ENCODE measurements around the gene HOXD12. TPM values are rescaled to one million over a fixed set of nuclear protein-coding genes. Genes with fewer than 3 reads are reported as not detected.
A peak's percentile ranks its signal among the peaks of the same experiment; 100 is the strongest.

The HOXD12 gene
- total RNA-seq, 1 donor from 2014 or later = 0.27 TPM

DNA sequence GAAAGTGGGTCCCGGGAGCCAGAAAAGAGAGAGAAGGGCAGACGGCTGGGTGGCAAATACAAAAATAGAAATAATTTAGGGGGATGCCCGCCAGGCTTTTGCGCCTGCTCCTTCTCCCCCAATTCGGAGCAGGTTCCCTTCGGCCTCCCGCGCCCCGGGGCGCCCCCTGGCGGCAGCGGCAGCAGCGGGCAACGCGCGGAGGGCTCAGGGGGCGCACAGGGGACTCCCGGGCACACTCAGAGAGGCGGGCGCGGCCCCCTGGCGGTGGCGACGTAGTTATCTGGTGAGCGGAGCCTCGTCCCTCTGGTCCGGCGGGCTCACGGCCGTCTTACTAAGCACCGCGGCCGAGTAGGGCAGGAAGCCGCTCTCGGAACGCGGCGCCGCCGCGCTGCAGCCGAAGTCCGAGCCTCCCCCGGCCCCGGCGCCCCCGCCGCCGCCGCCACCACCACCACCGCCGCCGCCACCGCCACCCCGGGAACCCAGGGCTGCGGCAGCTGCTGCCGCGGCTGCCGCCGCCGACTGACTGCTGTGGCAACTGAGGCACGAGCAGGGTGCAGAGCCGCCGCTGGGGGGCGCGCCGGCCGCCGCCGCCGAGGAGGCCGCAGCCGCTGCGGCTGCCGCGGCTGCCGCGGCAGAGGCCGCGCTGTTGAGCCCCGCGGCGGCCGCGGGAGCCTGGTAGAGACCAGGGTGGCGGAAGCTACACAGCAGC lies 19.6 kb upstream of the HOXD12 start:
- peaks cover 24% of the 10 kb centered on the region for H3K4me1 Mint-ChIP-seq
- no peak overlapping the region for H3K27ac Mint-ChIP-seq

DNA sequence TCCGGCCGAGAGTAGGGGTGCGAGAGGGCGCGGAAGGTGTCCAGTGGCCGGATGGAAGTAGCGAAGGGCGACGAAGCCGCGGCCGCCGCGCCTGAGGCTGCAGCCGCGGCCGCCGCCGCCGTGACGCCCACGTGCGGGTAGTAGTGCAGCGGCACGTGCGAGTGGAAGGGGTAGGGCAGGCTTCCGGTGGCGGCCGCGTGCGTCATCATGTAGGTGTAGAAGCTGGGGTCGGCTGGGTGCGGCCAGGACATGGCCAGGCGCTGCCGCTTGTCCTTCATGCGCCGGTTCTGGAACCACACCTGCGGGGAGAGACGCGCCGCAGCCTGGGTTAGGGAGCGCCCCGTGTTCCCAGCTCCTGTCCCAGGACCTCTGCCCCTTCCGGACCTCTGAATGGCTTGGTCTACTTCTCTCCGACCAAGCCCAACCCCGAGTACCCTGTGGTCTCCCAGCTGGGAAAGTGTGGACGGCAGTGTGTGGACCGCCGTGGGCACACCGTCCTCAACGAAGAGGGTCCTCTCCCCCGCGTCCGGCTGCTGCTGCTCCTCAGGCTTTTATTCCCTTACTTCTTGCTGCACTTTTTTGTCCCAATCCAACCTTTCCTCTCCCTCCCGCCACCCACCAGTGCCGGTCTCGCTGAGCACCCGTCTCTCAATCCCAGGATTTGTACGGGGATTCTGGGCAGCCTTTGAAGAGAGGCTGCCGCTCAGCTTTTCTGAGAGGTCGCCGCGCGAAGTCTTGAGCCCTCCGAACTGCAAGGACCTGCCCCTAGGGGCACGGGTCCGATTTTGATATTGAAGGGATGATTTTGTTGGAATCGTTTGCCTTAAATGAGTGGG lies 18.8 kb upstream of the HOXD12 start:
- H3K9me3 Mint-ChIP-seq = no peaks in the 10 kb centered on the region
- H3K4me1 Mint-ChIP-seq = peaks cover 22% of the 10 kb centered on the region
- no peak overlapping the region for H3K27ac Mint-ChIP-seq
- no peaks in the 10 kb centered on the region for H3K36me3 Mint-ChIP-seq
- TF ChIP-seq, protein P1, sequence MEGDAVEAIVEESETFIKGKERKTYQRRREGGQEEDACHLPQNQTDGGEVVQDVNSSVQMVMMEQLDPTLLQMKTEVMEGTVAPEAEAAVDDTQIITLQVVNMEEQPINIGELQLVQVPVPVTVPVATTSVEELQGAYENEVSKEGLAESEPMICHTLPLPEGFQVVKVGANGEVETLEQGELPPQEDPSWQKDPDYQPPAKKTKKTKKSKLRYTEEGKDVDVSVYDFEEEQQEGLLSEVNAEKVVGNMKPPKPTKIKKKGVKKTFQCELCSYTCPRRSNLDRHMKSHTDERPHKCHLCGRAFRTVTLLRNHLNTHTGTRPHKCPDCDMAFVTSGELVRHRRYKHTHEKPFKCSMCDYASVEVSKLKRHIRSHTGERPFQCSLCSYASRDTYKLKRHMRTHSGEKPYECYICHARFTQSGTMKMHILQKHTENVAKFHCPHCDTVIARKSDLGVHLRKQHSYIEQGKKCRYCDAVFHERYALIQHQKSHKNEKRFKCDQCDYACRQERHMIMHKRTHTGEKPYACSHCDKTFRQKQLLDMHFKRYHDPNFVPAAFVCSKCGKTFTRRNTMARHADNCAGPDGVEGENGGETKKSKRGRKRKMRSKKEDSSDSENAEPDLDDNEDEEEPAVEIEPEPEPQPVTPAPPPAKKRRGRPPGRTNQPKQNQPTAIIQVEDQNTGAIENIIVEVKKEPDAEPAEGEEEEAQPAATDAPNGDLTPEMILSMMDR (IDR thresholded peaks at IDR 0.05; ENCODE audit: unreplicated experiment) = no peak
- H3K4me3 Mint-ChIP-seq = peak overlapping the region; percentile 44
- DNase-seq (ENCODE audit: low spot score in 2 of 2, unreplicated experiment in 2 of 2) = peak in 1 of 2 experiments; percentile 45
- peaks cover 96% of the 10 kb centered on the region for H3K27me3 Mint-ChIP-seq (ENCODE audit: low read depth)

More for the DNA sequence above, 19.6 kb upstream of the HOXD12 start:
- Mint-ChIP-seq H3K27me3 (ENCODE audit: low read depth) (peaks cover 96% of the 10 kb centered on the region), H3K4me3 (peak overlapping the region; percentile 67), H3K36me3 (no peaks in the 10 kb centered on the region), H3K9me3 (no peaks in the 10 kb centered on the region)
- peak; percentile 66 to 76 for DNase-seq (ENCODE audit: low spot score in 2 of 2, unreplicated experiment in 2 of 2)
- TF ChIP-seq, protein P1 (IDR thresholded peaks at IDR 0.05; ENCODE audit: unreplicated experiment) = peak; percentile 89

- Mint-ChIP-seq H3K36me3 (no peaks in the 10 kb centered on the region), H3K4me1 (peaks cover 22% of the 10 kb centered on the region), H3K27ac (no peak overlapping the region), H3K4me3 (peak overlapping the region; percentile 44), H3K27me3 (ENCODE audit: low read depth) (peaks cover 96% of the 10 kb centered on the region), H3K9me3 (no peaks in the 10 kb centered on the region)
- DNase-seq (ENCODE audit: low spot score in 2 of 2, unreplicated experiment in 2 of 2) = no peak
- TF ChIP-seq, protein P1 (IDR thresholded peaks at IDR 0.05; ENCODE audit: unreplicated experiment) = no peak
These were observed 18.2 kb upstream of the HOXD12 start for GRCh38 chr2:176081376-176081836.

DNA sequence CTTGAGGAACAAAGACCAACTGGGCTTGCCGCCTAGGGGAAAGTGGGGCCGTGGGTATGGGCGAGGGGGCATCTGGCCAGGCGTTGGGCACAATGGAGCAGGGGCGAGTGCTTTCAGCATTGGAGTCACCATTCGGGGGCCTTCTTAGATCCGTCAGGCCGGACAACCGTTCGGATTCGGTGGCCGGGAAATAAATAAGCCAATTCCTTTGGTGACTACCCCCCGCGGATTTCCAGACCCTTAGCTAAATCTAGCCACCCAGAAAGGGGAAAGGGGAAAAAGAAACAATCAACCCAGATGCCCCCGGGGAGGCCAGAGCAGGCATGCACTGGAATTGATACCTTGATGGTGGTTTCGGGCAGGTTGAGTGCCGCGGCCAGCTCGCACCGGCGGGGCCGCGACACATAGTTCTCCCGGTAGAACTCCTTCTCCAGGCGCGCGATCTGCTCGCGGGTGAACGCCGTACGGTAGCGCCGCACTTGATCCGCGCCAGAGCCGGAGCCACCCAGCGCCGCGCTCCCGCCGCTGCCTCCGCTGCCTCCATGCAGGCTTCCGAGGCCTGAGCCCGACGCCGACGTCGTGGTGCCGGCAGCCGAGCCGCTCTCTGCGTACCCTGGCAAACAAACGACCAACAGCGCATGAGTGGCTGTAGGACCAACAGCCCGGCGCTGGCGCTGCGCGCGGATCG lies 17.6 kb upstream of the HOXD12 start:
- no peaks in the 10 kb centered on the region for H3K36me3 Mint-ChIP-seq
- no peak overlapping the region for H3K27ac Mint-ChIP-seq
- H3K27me3 Mint-ChIP-seq (ENCODE audit: low read depth) = peaks cover 96% of the 10 kb centered on the region
- DNase-seq (ENCODE audit: low spot score in 2 of 2, unreplicated experiment in 2 of 2) = peak in 1 of 2 experiments; percentile 55
- no peaks in the 10 kb centered on the region for H3K9me3 Mint-ChIP-seq
- H3K4me1 Mint-ChIP-seq = peaks cover 22% of the 10 kb centered on the region
- no peak overlapping the region for H3K4me3 Mint-ChIP-seq
- TF ChIP-seq, protein P1 (IDR thresholded peaks at IDR 0.05; ENCODE audit: unreplicated experiment) = no peak

GRCh38 chr2:176082525-176082823 lies 17.1 kb upstream of the HOXD12 start:
- Mint-ChIP-seq H3K4me1 (peaks cover 22% of the 10 kb centered on the region), H3K36me3 (no peaks in the 10 kb centered on the region), H3K4me3 (no peak overlapping the region), H3K9me3 (no peaks in the 10 kb centered on the region), H3K27me3 (ENCODE audit: low read depth) (peaks cover 96% of the 10 kb centered on the region), H3K27ac (no peak overlapping the region)
- TF ChIP-seq, protein P1 (IDR thresholded peaks at IDR 0.05; ENCODE audit: unreplicated experiment) = no peak
- no peak for DNase-seq (ENCODE audit: low spot score in 2 of 2, unreplicated experiment in 2 of 2)
